ENCODE results near the gene MPZL1.

GRCh38 chr1:167775178-167775577 is 53.4 kb downstream of the MPZL1 start:
- TF ChIP-seq CTCF (IDR thresholded peaks at IDR 0.05; ENCODE audit: insufficient read depth, low read length) (no peak), POLR2AphosphoS5 (IDR thresholded peaks at IDR 0.05; ENCODE audit: low read depth) (no peak)

Data from HL-60 (cell line).